Omental fat pad (tissue), 4 donors: Measurements from ENCODE around the gene HSD3B1. TPM values are rescaled to one million over a fixed set of nuclear protein-coding genes. Genes with fewer than 3 reads are reported as not detected.

ENCODE experiments used
- ATAC-seq: fragments of 150-250 bp; one replicate; pipeline ENCODE4 v1.9.1; 2016; ENCODE audit warnings: mild to moderate bottlenecking, moderate library complexity; ENCODE audit not compliant: low FRiP score
- DNase-seq: peaks from one replicate; pipeline ENCODE4 v3.0.0-alpha.2; 2019; ENCODE audit warnings: low spot score
- total RNA-seq, 4 donors: library from RNA; depleted of rRNA; stranded (reverse); fragments of >200 nt; gene quantifications; one replicate each; pipeline ENCODE4 v1.1.0, GENCODE V29; 2016
- TF ChIP-seq, protein P1 (sequence below), 3 donors: fragments of 450-650 bp; IDR thresholded peaks; one replicate each; pipeline ENCODE4 v1.5.1; 2016 to 2017; ENCODE audit warnings: antibody characterized with exemption in 3 of 3, mild to moderate bottlenecking in 3 of 3, moderate library complexity in 2 of 3

The HSD3B1 gene
- total RNA-seq, 4 donors from 2014 or later, result not detected

DNA sequence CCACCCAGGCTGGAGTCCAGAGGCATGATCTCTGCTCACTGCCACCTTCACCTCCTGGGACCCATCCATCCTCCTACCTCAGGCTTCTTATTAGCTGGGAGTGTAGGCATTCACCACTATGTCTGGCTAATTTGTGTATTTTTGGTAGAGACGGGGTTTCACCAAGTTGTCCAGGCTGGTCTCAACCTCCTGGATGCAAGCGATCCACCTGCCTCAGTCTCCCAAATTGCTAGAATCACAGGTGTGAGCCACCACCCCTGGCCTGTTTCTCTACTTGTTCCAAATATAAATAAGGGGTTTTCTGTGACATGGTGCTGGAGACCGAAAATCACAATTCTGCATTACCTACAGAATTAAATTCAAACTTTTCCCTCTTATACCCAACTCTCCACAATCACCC, 36.6 kb upstream of the HSD3B1 start:
- DNase-seq (no peak), ATAC-seq (no peak)
- TF ChIP-seq, protein P1, sequence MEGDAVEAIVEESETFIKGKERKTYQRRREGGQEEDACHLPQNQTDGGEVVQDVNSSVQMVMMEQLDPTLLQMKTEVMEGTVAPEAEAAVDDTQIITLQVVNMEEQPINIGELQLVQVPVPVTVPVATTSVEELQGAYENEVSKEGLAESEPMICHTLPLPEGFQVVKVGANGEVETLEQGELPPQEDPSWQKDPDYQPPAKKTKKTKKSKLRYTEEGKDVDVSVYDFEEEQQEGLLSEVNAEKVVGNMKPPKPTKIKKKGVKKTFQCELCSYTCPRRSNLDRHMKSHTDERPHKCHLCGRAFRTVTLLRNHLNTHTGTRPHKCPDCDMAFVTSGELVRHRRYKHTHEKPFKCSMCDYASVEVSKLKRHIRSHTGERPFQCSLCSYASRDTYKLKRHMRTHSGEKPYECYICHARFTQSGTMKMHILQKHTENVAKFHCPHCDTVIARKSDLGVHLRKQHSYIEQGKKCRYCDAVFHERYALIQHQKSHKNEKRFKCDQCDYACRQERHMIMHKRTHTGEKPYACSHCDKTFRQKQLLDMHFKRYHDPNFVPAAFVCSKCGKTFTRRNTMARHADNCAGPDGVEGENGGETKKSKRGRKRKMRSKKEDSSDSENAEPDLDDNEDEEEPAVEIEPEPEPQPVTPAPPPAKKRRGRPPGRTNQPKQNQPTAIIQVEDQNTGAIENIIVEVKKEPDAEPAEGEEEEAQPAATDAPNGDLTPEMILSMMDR (IDR thresholded peaks at IDR 0.05), result no peak

- TF ChIP-seq, protein P1 (IDR thresholded peaks at IDR 0.05), result no peak
- DNase-seq, result no peak
- no peak for ATAC-seq
These were observed 36.1 kb upstream of the HSD3B1 start for GRCh38 chr1:119470958-119471357.

DNA sequence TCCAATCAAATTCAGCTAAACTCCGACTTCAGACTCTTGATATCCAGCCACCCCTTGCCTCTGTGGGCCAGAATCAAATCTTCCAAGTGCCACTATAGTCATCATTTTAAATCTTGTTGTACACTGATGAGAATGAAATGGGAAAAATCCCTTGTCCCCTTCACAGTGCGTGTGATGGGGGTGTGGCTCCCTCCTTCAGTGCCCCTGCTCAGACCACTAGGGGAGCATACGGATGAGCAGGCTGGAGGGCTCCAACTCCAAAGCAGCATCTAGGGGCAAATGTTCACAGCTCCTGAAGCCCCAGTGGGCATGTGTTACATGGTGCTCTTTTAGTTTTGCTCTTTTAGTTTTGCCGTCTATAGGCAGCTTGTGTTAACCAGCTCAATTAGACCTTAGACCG, 35.4 kb upstream of the HSD3B1 start:
- DNase-seq (no peak), ATAC-seq (no peak)
- TF ChIP-seq, protein P1 (IDR thresholded peaks at IDR 0.05), result no peak

GRCh38 chr1:119472080-119472818, 34.8 kb upstream of the HSD3B1 start:
- ATAC-seq, result no peak
- TF ChIP-seq, protein P1 (IDR thresholded peaks at IDR 0.05), result no peak

DNA sequence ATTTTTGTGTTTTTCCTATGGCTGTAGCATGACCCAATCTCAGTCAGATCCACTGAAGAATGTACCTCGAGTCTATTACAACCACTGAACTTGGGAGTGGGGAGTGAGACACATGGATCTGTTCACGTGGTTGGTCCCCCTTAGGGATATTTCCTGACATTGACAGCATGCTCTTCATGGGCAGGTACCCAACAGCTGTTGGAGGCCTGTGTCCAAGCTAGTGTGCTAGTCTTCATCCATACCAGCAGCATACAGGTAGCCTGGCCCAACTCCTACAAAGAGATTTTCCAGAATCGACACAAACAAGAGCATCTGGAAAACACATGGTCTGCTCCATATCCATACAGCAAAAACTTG, 34.2 kb upstream of the HSD3B1 start:
- TF ChIP-seq, protein P1 (IDR thresholded peaks at IDR 0.05), result no peak
- DNase-seq, result no peak

More at GRCh38 chr1:119472080-119472818, 34.8 kb upstream of the HSD3B1 start:
- no peak for DNase-seq

DNA sequence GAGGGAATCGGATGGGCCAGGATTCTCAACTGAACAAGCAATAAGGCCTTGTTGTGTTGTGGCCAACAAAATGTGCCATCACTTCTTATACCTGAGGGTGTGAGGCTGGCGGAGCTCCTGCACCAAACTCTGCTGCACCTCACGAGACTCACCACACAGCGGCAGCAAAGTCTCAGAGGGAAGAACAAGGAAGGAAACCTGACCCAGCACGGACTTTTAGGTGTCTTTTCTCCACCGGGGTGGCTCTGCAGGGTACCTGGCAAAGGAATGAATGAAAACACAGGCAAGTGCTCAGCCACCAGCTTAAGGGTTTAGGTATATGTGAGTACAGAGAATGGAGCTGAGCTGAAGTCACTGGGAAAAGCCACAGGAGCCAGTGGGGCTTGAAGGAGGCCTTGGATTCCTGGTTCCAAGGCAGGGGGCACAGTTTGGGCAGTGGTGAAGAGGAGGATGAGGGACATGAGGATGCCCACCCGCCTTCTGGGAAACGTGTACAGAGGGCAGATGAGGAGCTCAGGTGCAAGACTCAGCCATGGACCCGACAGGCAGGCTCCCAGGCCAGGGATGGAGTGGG, 31.1 kb upstream of the HSD3B1 start:
- TF ChIP-seq, protein P1 (IDR thresholded peaks at IDR 0.05), result no peak
- ATAC-seq (peak; percentile 78), DNase-seq (no peak)

More for the DNA sequence above, 34.2 kb upstream of the HSD3B1 start:
- no peak for ATAC-seq

DNA sequence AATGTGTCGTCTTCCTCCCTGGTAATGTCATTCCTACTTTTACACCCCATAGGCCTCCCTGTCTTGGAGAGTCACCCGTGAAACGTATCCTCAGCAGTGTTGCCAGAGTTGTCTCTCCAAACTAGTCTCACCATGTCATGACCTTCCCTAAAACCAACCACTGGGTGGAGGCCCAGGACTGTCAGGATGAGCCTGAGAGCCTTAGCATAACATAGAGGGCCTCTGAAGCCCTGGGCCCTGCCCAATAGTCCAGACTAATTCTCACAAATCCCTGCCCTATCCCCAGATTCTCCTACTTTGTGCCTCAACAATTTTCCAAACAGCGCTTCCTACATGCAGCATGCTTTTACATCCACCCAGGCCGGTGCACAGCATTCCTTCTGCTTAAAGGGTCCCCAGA, 29.3 kb upstream of the HSD3B1 start:
- TF ChIP-seq, protein P1 (IDR thresholded peaks at IDR 0.05), result no peak
- DNase-seq (no peak), ATAC-seq (no peak)
